ENCODE measurements around the gene BSDC1. TPM values are rescaled to one million over a fixed set of nuclear protein-coding genes. Genes with fewer than 3 reads are reported as not detected.

BSDC1 gene
- total RNA-seq, 1 experiment from 2014 or later = 74.0 TPM

DNA sequence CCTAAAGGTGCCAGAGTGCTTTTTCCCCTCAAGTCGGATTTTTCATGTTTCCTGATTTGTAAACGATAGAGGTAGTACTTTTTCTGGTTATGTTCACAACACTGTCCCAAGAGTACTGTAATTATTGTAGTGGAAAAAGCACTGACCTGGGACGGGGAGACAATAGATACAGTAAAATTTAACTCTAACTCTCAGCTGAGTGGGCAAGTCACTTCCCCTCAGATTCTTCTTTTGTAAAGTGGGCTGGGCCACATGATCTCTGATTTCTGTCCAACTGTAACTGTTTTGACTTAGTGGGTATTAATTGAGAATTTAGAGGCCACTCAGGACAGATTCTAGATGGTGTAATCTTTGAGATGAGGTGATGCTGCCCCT is 77.4 kb downstream of the BSDC1 start:
- Histone ChIP-seq H3K9me2 (ENCODE audit: insufficient read depth) (no peaks in the 10 kb centered on the region), H3K36me3 (ENCODE audit: low read depth) (peaks cover 10% of the 10 kb centered on the region), H2AFZ (no peak overlapping the region), H4K20me1 (ENCODE audit: insufficient read depth) (peaks cover 10% of the 10 kb centered on the region), H3K9me3 (ENCODE audit: insufficient read depth, low read depth) (no peaks in the 10 kb centered on the region), H3F3A (ENCODE audit: insufficient read depth, low read depth) (peaks cover 13% of the 10 kb centered on the region), H3K4me3 (no peak overlapping the region), H3K79me2 (ENCODE audit: low read depth) (peaks cover 27% of the 10 kb centered on the region), H3K27ac (no peak overlapping the region), H3K27me3 (ENCODE audit: insufficient read depth, low read depth) (no peaks in the 10 kb centered on the region), H3K4me2 (no peak overlapping the region), H3K4me1 (replicated peaks; ENCODE audit: insufficient read depth) (peaks cover 8% of the 10 kb centered on the region)
- BruUV-seq (replicated peaks) = no TSS peak
- TF ChIP-seq, protein P1, sequence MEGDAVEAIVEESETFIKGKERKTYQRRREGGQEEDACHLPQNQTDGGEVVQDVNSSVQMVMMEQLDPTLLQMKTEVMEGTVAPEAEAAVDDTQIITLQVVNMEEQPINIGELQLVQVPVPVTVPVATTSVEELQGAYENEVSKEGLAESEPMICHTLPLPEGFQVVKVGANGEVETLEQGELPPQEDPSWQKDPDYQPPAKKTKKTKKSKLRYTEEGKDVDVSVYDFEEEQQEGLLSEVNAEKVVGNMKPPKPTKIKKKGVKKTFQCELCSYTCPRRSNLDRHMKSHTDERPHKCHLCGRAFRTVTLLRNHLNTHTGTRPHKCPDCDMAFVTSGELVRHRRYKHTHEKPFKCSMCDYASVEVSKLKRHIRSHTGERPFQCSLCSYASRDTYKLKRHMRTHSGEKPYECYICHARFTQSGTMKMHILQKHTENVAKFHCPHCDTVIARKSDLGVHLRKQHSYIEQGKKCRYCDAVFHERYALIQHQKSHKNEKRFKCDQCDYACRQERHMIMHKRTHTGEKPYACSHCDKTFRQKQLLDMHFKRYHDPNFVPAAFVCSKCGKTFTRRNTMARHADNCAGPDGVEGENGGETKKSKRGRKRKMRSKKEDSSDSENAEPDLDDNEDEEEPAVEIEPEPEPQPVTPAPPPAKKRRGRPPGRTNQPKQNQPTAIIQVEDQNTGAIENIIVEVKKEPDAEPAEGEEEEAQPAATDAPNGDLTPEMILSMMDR (conservative IDR thresholded peaks at IDR 0.05) = no peak
- no peak for TF ChIP-seq EZH2 (IDR thresholded peaks at IDR 0.05; ENCODE audit: low read depth)
- no peak for DNase-seq
- intact Hi-C loops (cut with micrococcal nuclease; ENCODE audit: unreplicated experiment) = loop anchor here (1.0 kb wide), 1 partner anchor 102 kb away; no protein-coding TSS in a partner anchor
- CTCF ChIA-PET = interaction anchor here (0.7 to 2.3 kb wide), 2 partner anchors 75 to 101 kb away, joined by 3 to 8 read pairs; no protein-coding TSS in a partner anchor
- POLR2A ChIA-PET (ENCODE audit: unreplicated experiment) = no interaction called here

Other genes with a start within 250 kb of the BSDC1 start
- 32.0 and 45.8 TPM in 2 replicates for gene TXLNA, start 214.8 kb downstream of the BSDC1 start, total RNA-seq (2021)
- 4.4 and 4.7 TPM in 2 replicates for gene CCDC28B, start 193.8 kb downstream of the BSDC1 start, total RNA-seq (2021)
- 4.9 and 5.0 TPM in 2 replicates for gene IQCC, start 188.8 kb downstream of the BSDC1 start, total RNA-seq (2021)
- gene DCDC2B, start 185.4 kb downstream of the BSDC1 start, total RNA-seq (2021) = not detected in 2 replicates
- gene TMEM234, start 172.1 kb downstream of the BSDC1 start, total RNA-seq (2021) = 14.1 and 18.1 TPM in 2 replicates
- 199 and 229 TPM in 2 replicates for gene EIF3I, start 172.0 kb downstream of the BSDC1 start, total RNA-seq (2021)
- gene FAM167B, start 147.2 kb downstream of the BSDC1 start, total RNA-seq (2021) = 1.6 and 2.2 TPM in 2 replicates
- 2.0 and 2.6 TPM in 2 replicates for gene LCK, start 143.2 kb downstream of the BSDC1 start, total RNA-seq (2021)
- gene HDAC1, start 102.4 kb downstream of the BSDC1 start, total RNA-seq (2021) = 131 and 171 TPM in 2 replicates
- 91.5 and 117 TPM in 2 replicates for gene MARCKSL1, start 58.2 kb downstream of the BSDC1 start, total RNA-seq (2021)
- 11.7 and 13.1 TPM in 2 replicates for gene FAM229A, start 32.0 kb downstream of the BSDC1 start, total RNA-seq (2021)
- gene TSSK3, start 31.9 kb downstream of the BSDC1 start, total RNA-seq (2021) = 3.8 and 3.9 TPM in 2 replicates
- 0.05 and 0.09 TPM in 2 replicates for gene ZBTB8B, start 70.6 kb upstream of the BSDC1 start, total RNA-seq (2021)
- gene ZBTB8A, start 145.0 kb upstream of the BSDC1 start, total RNA-seq (2021) = 4.2 and 4.3 TPM in 2 replicates

All from PC-9 (cell line).